Activated effector memory CD4-positive, alpha-beta T cell treated with Interleukin-2 at 50 U/mL for 16 hours (primary cell): ENCODE results near the gene RFPL3.
"Not testable (repeated sequence)": the region's sequence is repeated elsewhere in the genome, so short reads cannot be mapped to it uniquely, and the experiment has no call there.

Experiments used
- DNase-seq: peaks from one replicate; pipeline ENCODE4 v3.0.0-alpha.2; 2020

RFPL3 gene

GRCh38 chr22:32357567-32357966, at the start of gene RFPL3:
Gene RFPL3 (plus strand): TSS chr22:32357867. CDS start chr22:32358072, 205 bp downstream.
- DNase-seq, result not testable (repeated sequence)

DNA sequence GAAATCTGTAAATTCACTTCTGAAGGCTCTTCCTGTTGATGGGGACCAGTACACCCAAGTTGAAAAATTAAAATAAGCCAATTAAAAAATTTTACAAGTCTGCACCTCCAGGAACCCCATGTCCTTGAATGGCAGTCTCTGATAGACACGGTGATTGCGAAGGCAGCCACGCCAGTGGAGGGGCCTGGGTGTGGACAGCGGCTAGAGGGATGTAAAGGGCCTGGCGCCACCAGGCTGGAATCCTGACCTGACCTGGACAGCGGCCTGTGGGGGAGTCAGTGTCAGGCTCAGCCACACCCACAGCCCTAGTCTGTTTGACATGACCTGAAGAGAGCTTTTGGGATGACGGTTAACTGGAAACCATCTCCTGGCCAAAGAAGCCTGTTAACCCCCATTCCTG, 49.5 kb upstream of the RFPL3 start:
- DNase-seq, result no peak

DNA sequence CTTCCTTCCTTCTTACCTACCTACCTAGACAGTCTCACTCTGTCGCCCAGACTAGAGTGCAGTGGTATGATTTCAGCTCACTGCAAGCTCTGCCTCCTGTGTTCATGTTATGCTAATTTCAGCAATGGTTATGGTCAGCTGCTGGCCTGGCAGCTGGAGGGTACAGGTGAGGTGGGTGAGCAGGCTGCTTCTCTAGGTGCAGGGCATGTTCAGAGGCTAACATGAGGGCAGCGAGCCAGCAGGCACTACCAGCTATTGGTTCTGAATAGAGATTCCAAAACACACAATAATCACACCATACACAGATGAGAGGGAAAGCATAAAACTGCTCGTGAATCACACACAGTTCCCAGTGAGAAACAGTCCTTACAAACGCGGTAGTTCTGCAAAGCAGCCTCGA, 48.7 kb upstream of the RFPL3 start:
- no peak for DNase-seq

- no peak for DNase-seq
Observed at GRCh38 chr22:32309585-32310251, 47.9 kb upstream of the RFPL3 start.

DNA sequence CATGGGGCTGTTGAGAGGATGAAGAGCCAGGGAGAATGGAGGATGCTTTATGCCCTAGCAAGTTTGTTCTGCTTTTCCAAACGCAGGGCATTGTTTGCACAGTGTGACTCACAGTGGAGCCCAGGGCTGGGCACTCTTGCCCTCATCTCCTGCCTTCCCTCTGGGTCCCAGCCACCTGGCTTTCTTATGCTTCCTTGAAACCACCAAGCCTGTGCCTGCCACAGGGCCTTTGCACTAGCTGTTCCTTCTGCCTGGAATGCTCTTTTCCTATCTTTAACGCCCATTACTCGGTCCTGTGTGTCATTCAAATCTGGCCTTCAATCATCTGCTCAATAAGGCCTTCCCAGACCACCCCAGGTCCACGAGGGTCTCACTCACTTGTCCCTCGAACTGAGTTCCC, 46.9 kb upstream of the RFPL3 start:
- no peak for DNase-seq

GRCh38 chr22:32311551-32312071, 46.1 kb upstream of the RFPL3 start:
- no peak for DNase-seq

DNA sequence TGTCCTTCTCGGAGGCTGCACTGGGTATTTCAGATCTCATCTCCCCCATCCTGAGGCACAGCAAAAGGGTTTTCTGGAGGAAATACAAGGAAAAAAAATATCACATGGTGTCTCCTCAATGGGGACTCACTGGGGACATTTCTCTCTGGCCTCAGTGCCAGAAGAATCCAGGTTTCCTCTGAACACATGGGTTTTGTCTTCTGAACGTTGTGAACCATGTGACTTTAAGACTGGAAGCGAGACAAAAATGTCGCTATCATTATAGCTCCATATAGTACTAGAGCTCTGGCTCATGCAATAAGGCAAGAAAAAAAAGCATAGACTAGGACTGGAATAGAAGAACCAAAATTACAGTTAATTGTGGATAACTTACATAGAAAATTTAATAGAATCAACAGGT, 44.9 kb upstream of the RFPL3 start:
- DNase-seq, result no peak

- DNase-seq, result no peak
Observed at GRCh38 chr22:32313532-32313931, 44.1 kb upstream of the RFPL3 start.

GRCh38 chr22:32317524-32317923, 40.1 kb upstream of the RFPL3 start:
- DNase-seq, result no peak

GRCh38 chr22:32318361-32318760, 39.3 kb upstream of the RFPL3 start:
- no peak for DNase-seq

DNA sequence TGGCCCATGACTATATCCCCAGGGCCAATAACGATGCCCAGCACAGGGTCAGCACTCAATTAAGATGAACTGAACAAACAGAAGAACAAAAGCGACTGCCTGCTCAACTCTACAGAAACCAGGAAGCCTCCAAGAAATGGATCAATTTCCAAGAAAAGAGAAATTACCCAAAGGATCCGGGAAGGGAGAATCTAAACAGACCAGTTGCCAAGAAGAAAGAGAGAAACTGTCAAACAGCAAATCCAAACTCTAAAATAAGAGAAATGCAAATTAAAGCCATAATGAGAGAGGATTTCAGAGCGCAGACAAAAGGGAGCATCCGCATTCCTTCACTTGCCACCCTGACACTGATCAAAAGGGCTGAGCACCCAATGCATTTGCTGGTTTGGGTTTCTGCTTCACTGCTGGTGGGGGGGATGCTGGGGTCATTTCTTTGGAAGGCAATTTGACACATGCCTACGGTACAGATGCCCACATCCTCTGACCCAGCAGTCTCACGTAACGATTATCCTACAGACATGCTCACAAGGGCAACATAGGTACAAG, 37.7 kb upstream of the RFPL3 start:
- no peak for DNase-seq

- no peak for DNase-seq
Observed at GRCh38 chr22:32322986-32323385, 34.7 kb upstream of the RFPL3 start.

GRCh38 chr22:32323513-32324164, 34.0 kb upstream of the RFPL3 start:
- DNase-seq, result no peak

DNA sequence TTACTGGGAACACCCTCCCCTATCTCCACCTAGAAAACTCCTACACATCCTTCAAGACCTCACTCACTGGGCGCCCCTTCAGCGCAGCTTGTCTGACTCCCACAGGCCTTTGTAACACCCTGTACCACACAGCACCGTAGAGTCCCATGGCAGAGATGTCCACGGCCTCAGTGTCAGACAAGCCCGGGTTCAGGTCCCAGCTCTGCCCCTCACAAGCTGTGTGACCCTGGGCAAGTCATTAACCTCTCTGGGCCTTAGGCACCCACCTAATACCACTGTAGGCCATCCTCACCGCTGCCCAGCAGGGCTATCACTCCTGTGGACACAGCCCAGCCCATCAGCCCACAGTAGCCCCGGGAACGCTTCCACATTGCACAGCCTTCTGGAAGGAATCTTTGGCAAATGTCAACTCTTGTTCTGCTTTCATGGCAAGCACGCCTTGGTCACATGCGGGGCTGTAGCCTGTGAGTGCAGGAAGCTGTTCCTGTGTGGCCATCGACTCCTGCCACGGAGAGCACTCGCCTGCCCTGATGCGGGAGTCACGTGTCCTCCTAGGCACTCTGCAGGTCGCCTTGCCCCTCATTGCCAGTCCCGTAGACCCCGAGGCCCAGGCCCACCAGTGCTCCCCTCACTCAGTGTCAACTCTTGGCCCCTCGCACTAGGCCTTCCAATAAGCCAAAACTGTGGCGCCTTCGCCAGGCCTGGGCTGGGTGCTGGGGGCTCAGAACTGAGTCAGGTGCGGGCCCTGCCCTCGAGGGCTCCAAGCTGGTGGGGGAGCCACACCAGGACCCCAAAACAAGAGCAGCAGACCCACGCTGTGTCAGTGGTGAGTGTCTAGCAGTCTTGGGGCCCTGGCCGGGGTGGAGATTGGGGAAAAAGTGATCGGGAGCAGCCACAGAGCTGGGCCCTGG, 32.9 kb upstream of the RFPL3 start:
- DNase-seq, result no peak

- DNase-seq, result no peak
Observed at GRCh38 chr22:32325416-32325801, 32.3 kb upstream of the RFPL3 start.

GRCh38 chr22:32325811-32326237, 31.8 kb upstream of the RFPL3 start:
- no peak for DNase-seq

- DNase-seq, result no peak
Observed at GRCh38 chr22:32326647-32327046, 31.0 kb upstream of the RFPL3 start.

DNA sequence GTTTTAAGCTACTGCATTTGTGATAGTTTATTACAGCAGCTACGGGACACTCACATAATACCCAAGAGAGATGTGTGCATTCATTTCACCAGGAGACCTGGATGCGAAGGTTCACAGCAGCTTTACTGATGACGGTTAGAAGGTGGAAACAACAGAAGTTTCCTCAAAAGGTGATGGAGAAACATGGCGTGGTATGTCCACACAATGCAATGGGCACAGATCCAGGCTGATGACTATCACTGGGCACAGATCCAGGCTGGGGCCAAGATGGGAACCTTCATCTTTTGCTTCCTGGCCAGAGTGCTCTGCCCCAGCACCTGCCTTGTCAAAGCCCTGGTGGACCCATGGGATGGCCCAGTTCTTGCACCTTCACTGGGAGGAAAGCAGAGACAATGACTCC, 30.6 kb upstream of the RFPL3 start:
- no peak for DNase-seq

- DNase-seq, result no peak
Observed at GRCh38 chr22:32327596-32328171, 30.0 kb upstream of the RFPL3 start.

DNA sequence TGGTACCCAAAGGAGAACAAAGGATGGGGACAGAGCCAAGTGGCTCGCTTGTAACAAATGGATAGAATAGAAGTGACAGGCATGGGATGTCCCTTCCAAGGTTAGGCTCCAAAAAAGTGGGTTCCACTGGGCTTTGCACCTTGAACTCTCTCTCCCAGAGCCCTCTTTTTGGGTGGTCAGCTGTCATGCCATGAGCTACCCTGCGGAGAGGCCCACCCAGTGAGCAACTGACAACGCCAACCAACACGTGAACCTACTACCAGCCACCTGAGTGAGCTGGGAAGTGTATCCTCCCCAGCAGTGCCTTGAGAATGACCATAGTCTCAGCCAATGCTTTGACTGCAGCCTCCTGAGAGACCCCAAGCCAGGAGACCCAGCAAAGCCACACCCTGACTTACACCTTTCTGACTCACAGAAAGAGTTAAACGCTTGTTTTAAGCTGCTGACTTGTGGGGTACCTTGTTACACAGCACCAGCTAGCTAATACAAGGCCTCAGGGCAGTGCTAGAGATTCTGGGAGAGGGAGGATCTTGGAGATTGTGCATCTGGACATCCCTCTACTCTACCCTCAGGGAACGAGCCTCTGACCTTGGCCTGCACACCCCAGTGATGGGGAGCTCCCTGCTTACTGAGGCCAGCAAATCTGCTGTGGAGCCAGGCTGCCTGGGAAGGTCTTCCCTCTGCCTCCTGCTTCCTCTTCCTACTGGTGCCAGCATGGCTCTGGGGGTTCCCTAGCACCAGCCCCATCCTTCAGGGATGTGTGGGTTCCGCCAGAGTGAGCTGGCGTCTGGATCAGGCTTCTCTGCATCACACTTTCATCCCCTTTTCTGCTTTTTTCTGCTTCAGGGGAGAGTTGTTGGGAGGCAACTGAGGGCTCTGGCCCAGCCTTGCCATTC, 29.1 kb upstream of the RFPL3 start:
- no peak for DNase-seq

GRCh38 chr22:32329202-32329645, 28.4 kb upstream of the RFPL3 start:
- DNase-seq, result no peak
